Prostate gland (tissue), 2 donors: ENCODE results near the gene MAPKBP1.

ENCODE experiments used
- CTCF ChIP-seq, 4 experiments: fragments of 200-600 bp in 2 of 4; fragments of 450-650 bp in 2 of 4; sonication (generic) in 2 of 4; IDR thresholded peaks; 1 replicate in 3 of 4; 2 replicates in 1 of 4; pipeline ENCODE4 v1.5.1; 2016 to 2019; ENCODE audit warnings: antibody characterized with exemption in 4 of 4, mild to moderate bottlenecking in 2 of 4, moderate library complexity in 2 of 4
- POLR2A ChIP-seq: fragments of 450-650 bp; IDR thresholded peaks from one replicate; pipeline ENCODE4 v1.6.1; 2016; ENCODE audit warnings: antibody characterized with exemption, mild to moderate bottlenecking
- POLR2AphosphoS5 ChIP-seq: sonication (generic); formaldehyde crosslinking; IDR thresholded peaks from one replicate; pipeline ENCODE4 v1.6.1; 2017; ENCODE audit warnings: antibody characterized with exemption

GRCh38 chr15:41782371-41783282, 8.3 kb downstream of the MAPKBP1 start:
- TF ChIP-seq CTCF (IDR thresholded peaks at IDR 0.05) (no peak), POLR2AphosphoS5 (no peak), POLR2A (no peak)
